Measurements from ENCODE around the gene KIF3B.

The KIF3B gene

DNA sequence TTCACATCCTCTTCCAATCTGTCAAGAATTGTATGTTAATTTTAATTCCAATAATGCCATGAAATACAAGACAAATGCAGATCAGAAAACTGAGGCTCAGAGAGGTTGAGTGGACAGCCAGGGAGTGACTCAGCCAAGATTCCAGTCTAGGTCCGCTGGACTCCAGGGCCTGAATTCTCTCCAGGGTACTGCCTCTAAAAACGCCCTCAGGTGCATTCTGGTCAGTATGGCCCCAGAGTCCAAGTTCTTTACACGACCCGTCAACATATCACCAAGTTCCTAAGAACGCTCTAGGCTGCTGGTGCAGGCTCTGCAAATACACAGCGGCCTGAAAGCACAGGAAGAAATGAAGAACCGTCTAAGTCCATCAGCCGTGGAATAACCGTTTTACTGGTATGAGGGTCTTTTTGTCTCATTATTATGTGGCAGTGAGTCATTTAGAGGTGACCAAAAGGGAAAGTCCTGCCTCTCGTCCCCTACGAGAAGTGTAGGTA, 80.0 kb downstream of the KIF3B start:
- peak overlapping the region; percentile 86 for H3K4me3 ChIP-seq
- TF ChIP-seq, protein P1, sequence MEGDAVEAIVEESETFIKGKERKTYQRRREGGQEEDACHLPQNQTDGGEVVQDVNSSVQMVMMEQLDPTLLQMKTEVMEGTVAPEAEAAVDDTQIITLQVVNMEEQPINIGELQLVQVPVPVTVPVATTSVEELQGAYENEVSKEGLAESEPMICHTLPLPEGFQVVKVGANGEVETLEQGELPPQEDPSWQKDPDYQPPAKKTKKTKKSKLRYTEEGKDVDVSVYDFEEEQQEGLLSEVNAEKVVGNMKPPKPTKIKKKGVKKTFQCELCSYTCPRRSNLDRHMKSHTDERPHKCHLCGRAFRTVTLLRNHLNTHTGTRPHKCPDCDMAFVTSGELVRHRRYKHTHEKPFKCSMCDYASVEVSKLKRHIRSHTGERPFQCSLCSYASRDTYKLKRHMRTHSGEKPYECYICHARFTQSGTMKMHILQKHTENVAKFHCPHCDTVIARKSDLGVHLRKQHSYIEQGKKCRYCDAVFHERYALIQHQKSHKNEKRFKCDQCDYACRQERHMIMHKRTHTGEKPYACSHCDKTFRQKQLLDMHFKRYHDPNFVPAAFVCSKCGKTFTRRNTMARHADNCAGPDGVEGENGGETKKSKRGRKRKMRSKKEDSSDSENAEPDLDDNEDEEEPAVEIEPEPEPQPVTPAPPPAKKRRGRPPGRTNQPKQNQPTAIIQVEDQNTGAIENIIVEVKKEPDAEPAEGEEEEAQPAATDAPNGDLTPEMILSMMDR (IDR thresholded peaks at IDR 0.05), result no peak
- peak overlapping the region; percentile 95 to 96 for H3K27ac ChIP-seq
- no peak for DNase-seq (ENCODE audit: low spot score)

DNA sequence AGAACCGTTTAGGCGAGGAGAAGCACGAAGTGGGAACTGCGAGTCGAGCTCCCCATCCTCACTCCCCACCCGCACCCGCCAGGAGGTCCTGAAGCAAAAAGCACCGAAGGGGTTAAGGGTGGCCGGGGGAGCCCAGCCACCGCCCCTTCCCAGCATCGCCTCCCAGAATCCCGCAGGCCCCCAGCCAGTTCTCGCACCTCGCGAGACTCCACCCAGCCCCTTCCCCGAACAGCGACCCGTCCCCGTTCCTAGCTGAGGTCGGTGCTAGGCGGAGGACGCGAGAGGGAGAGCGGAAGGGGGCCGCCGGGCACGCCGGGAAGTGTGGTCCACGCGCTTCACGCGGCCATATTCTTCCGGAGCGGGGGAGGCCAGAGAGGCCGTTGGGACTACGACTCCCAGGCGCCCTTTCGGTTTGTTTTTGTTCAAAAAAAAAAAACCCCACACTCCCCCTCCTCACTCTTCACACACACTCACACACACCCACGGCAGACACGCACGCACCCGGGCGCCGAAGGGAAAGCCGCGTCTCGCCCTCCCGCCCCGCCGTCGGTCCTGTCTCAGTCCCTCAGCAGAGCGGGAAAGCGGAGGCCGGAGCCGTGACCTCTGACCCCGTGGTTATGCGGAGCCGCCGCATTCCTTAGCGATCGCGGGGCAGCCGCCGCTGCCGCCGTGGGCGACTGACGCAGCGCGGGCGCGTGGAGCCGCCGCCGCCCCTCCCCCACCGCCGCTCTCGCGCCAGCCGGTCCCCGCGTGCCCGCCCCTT, 80.6 kb downstream of the KIF3B start, which contains the start of gene ASXL1:
ASXL1 (plus strand) TSS at position 463 of the 763 bp plus-strand sequence. CDS start 445 bp downstream, outside the sequence.
- H3K27ac ChIP-seq, result peak within 1 kb of the TSS; percentile 95 to 96
- peak within 1 kb of the TSS; percentile 86 for H3K4me3 ChIP-seq
- peak; percentile 97 for DNase-seq (ENCODE audit: low spot score)
- TF ChIP-seq, protein P1 (IDR thresholded peaks at IDR 0.05), result no peak

DNA sequence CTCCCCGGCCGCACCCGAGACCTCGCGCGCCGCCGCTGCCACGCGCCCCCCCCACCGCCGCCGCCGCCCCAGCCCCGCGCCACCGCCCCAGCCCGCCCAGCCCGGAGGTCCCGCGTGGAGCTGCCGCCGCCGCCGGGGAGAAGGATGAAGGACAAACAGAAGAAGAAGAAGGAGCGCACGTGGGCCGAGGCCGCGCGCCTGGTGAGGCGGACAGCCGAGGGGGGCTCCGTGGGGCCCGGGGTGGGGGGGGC, 81.1 kb downstream of the KIF3B start:
- peak; percentile 80 for DNase-seq (ENCODE audit: low spot score)
- H3K27ac ChIP-seq, result peak overlapping the region; percentile 95 to 96
- TF ChIP-seq, protein P1 (IDR thresholded peaks at IDR 0.05), result no peak
- peak overlapping the region; percentile 86 for H3K4me3 ChIP-seq

DNA sequence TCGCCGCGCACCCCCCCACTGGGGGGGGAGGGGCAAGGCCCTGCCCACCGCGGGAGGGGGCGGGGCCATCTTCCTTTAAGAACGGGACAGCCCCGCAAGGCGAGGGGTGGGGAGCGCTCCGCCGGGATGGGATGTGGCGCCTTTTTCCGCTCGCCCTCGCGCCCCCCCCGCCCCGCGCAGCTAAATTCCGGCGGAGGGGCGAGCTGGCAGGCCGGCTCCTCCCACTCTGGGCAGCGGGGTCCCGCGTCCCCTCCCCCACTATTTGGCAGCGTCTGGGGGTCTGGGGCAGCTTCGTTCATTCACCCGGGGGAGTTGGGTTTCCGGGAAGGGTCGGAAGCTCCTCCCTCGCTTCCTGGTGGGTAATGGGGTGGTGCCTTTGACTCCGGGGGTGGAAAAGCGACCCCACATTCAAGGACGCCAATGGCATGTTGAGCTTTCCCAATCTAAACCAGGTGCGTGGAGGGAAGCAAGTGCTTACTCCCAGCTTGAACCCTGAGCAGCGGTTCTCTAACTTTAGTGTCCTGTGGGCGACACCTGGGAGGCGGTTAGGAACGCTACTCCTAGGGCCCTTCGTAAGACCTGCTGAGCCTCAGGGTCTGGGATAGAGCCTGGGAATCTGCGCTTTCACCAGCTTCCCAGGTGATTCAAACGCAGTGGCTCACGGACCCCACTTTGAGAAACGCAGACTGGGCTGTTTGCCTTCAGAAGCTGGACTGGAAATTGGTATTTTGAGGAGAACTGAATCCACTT, 81.6 kb downstream of the KIF3B start:
- TF ChIP-seq, protein P1 (IDR thresholded peaks at IDR 0.05), result no peak
- H3K27ac ChIP-seq, result peak overlapping the region; percentile 95 to 96
- DNase-seq (ENCODE audit: low spot score), result peak; percentile 81
- peak overlapping the region; percentile 86 for H3K4me3 ChIP-seq

DNA sequence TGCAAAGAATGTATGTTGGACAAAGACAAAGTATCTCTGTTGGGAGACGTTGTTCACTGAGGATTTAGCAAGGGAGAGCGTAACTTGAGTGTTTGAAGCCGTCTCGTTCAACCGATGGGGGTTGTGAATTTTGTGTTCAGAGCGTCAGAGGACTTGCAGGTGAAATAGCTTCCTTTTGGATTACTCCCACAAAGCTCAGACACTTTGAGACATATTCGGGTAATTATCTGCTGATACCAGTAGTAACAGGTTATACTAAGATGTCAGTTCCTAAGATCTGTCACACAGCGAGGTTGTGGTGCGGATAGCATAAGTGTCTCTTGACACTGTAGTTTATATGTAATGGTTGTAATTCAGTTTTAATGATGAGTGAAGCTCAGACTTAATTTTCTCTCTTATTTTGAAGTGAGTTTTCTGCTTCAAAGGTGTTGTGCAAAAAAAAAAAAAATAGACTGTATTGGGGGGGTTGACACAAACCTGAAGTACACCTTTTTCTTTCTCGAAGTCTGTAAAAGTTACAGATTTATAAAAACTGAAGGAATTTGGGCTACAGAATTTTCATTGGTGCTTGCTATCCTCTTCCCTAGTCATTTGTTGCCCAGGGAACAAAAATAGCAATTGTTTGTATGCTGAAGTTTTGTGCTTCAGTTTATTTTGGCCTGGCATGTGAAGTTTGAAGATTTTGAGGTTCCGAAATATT, 82.3 kb downstream of the KIF3B start:
- Histone ChIP-seq H3K27ac (peak overlapping the region; percentile 95 to 96), H3K4me3 (peak overlapping the region; percentile 86)
- DNase-seq (ENCODE audit: low spot score), result no peak
- TF ChIP-seq, protein P1 (IDR thresholded peaks at IDR 0.05), result no peak

DNA sequence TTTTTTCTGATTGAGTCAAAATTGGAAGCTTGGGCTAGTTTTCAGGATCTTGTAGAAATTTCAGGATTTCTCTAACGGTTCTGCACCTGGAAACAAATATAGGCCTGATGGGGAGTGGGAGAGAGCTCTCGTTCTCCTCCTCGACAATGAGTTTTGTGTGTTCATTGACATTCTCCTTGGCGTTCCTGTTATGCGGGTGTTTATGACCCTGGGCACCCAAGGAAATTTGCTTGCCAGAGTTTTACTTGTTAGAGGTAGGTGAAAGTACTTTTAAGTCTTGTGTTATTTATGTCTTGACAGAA, 82.8 kb downstream of the KIF3B start:
- H3K27ac ChIP-seq, result peak overlapping the region; percentile 52 to 95
- DNase-seq (ENCODE audit: low spot score), result no peak
- H3K4me3 ChIP-seq, result peak overlapping the region; percentile 86
- TF ChIP-seq, protein P1 (IDR thresholded peaks at IDR 0.05), result no peak

Data from coronary artery (tissue), 2 donors.